GM12872 (cell line): Measurements from ENCODE around the gene KCNK1.

Experiments used
- CTCF ChIP-seq: IDR thresholded peaks from 3 replicates; pipeline ENCODE4 v1.5.1; 2011; ENCODE audit warnings: low read depth, mild to moderate bottlenecking, low read length, moderate library complexity; ENCODE audit not compliant: insufficient read depth

Gene KCNK1

DNA sequence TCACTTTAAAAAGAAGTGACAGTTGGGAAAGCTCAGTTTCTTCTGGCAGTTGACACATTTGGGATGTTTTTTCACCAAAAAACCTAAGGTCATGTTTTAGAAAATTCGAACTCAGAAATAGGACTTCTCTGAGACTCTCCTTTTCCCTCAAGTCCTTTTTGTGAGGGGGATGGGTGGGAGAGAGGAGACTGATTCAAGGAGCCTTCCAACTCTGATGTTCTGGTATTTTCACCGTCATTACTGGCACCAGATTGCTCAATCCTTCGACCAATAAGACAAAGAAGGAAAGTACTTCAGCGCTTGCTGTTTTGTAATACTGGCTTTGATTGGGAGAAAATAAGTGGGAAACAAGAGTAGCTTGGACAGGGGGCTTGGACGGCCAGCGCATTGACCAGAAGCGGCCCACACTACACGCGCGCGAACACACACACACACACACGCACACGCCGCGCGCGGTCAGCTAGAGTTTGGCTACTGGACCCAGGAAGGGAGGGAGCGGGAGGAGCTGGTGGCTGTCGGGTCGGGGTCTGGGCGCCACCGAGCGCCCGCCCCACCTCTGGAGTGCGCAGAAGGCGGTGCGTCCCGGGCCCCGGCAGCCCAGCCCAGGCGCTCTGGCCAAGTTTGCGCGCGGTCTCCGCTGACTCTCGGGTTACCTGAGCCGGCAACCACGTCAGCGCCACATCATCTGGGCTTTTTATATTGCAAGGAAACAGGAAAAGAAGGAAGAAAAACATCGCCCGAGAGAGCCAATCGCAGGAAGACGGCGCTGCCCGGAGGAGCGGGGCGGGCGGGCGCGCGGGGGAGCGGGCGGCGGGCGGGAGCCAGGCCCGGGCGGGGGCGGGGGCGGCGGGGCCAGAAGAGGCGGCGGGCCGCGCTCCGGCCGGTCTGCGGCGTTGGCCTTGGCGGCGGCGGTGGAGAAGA, at the start of gene KCNK1:
KCNK1 (plus strand) TSS at position 855 of the 921 bp plus-strand sequence; CDS start at position 921, 66 bp downstream.
- TF ChIP-seq CTCF, result no peak

GRCh38 chr1:233565313-233565712, 48.6 kb upstream of the KCNK1 start:
- no peak for TF ChIP-seq CTCF

- TF ChIP-seq CTCF, result no peak
Measured at GRCh38 chr1:233566886-233567285, 47.0 kb upstream of the KCNK1 start.

- TF ChIP-seq CTCF, result no peak
Measured at GRCh38 chr1:233569636-233570035, 44.3 kb upstream of the KCNK1 start.

GRCh38 chr1:233570216-233570615, 43.7 kb upstream of the KCNK1 start:
- no peak for TF ChIP-seq CTCF

DNA sequence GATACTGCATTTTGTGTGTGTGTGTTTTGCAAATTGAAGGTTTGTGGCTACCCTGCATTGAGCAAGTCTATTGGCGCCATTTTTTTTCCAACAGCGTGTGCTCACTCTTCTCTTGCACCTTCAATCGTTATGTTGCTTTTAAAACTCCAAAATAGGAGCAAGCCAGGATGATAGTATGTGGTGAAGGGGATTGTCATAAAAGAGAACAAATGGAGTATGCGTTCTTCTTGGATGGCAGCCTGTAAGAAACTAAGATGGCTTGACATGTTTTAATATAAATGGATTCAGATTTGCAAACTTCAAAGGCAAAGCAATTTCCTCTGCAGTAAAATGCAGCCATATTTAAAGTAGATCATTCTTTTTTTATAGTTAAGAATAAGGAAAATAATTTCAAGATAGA, 43.2 kb upstream of the KCNK1 start:
- no peak for TF ChIP-seq CTCF

DNA sequence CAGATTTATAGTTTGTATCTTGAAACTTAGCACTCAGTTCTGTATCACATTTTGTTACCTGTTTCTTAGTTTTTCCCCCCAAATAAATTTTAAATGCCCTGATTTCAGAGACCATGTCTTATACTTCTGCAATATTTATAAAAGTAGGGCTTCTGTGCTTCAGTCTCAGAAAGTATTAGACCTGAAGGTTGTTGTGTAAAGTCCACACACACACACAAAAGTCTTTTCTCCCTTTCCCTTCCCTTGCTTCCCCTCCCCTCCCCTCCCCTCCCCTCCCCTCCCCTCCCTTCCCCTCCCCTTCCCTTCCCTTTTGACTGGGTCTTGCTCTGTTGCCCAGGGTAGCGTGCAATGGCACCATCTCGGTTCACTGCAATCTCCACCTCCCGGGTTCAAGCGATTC, 41.0 kb upstream of the KCNK1 start:
- no peak for TF ChIP-seq CTCF
